Fibroblast of mammary gland (primary cell): Measurements from ENCODE around the gene UCP2.

ENCODE experiments used
- DNase-seq: peaks from one replicate; pipeline ENCODE4 v3.0.0-alpha.2; 2010; ENCODE audit warnings: low read depth
- H3K4me3 ChIP-seq: 2 replicates; pipeline ENCODE4 v1.5.1; 2011; ENCODE audit warnings: low read depth, mild to moderate bottlenecking, low read length, moderate library complexity; ENCODE audit not compliant: control insufficient read depth
- TF ChIP-seq, protein P1 (sequence below): conservative IDR thresholded peaks from 2 replicates; pipeline ENCODE4 v1.5.1; 2011; ENCODE audit warnings: low read depth, low read length, inconsistent platforms; ENCODE audit not compliant: control insufficient read depth, insufficient read depth

UCP2 gene

GRCh38 chr11:73998846-73999575 lies 16.4 kb upstream of the UCP2 start:
- no peak overlapping the region for H3K4me3 ChIP-seq
- DNase-seq = no peak
- TF ChIP-seq, protein P1, sequence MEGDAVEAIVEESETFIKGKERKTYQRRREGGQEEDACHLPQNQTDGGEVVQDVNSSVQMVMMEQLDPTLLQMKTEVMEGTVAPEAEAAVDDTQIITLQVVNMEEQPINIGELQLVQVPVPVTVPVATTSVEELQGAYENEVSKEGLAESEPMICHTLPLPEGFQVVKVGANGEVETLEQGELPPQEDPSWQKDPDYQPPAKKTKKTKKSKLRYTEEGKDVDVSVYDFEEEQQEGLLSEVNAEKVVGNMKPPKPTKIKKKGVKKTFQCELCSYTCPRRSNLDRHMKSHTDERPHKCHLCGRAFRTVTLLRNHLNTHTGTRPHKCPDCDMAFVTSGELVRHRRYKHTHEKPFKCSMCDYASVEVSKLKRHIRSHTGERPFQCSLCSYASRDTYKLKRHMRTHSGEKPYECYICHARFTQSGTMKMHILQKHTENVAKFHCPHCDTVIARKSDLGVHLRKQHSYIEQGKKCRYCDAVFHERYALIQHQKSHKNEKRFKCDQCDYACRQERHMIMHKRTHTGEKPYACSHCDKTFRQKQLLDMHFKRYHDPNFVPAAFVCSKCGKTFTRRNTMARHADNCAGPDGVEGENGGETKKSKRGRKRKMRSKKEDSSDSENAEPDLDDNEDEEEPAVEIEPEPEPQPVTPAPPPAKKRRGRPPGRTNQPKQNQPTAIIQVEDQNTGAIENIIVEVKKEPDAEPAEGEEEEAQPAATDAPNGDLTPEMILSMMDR = no peak

- TF ChIP-seq, protein P1 = no peak
- no peak for DNase-seq
Observed at GRCh38 chr11:73997120-73997770, 14.6 kb upstream of the UCP2 start.

GRCh38 chr11:73996161-73996747 lies 13.6 kb upstream of the UCP2 start:
- TF ChIP-seq, protein P1 = no peak
- no peak for DNase-seq
- no peak overlapping the region for H3K4me3 ChIP-seq

More at GRCh38 chr11:73997120-73997770, 14.6 kb upstream of the UCP2 start:
- H3K4me3 ChIP-seq = no peak overlapping the region

DNA sequence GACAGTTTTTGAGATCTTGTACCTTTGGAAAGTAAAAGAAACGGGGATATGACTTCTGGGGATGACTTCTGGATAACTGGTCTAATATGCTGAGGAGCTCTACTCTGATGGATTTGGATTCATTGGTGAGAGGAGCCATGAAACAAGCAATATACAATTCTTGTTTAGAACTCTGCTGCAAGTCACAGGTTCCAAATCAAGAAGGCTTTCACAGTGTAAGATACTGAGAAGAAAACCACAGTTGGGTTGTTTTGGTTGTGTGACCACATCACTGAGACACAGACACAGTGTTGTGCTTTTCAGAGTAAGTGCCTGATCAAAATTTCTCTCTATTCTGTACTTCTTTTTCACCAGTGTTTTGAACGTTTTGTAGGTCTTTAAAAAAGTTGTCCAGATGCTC lies 13.1 kb upstream of the UCP2 start:
- H3K4me3 ChIP-seq = no peak overlapping the region
- TF ChIP-seq, protein P1 = no peak
- no peak for DNase-seq

- H3K4me3 ChIP-seq = no peak overlapping the region
- no peak for DNase-seq
- TF ChIP-seq, protein P1 = no peak
Observed at GRCh38 chr11:73995247-73995646, 12.6 kb upstream of the UCP2 start.

DNA sequence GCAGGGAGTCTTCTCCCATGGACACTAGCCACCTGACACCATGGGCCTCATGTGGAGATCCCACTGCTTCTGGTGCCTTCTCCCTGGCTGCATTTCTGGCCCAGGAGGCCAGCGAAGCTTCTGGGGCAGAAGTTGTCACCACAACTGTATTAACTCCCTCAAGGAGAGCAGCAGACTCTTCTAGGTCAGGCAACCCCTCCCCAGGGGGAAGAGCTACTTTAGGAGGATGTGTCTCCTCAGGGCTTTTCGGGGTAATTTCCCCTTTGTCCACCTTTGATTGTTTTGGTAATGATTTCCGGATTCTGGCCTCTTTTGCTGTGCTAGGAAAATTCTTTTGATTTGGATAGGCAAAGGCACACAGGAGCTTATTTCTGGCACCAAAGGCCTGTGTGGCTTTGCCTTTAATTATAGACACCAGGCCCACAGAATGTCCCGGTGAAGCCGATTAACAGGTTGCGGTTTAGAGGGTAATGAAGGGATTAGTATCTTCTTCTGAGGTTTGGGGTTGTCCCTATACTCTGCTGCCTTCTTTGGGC lies 8.9 kb upstream of the UCP2 start:
- DNase-seq = no peak
- no peak overlapping the region for H3K4me3 ChIP-seq
- TF ChIP-seq, protein P1 = no peak
